Measurements from ENCODE around the gene PAM. TPM values are rescaled to one million over a fixed set of nuclear protein-coding genes. Genes with fewer than 3 reads are reported as not detected.

Gene PAM
- total and polyA plus RNA-seq, 2 donors (not counting 3 experiments of a cell fraction or from before 2014, with no cell fraction given), result 118 to 176 TPM

DNA sequence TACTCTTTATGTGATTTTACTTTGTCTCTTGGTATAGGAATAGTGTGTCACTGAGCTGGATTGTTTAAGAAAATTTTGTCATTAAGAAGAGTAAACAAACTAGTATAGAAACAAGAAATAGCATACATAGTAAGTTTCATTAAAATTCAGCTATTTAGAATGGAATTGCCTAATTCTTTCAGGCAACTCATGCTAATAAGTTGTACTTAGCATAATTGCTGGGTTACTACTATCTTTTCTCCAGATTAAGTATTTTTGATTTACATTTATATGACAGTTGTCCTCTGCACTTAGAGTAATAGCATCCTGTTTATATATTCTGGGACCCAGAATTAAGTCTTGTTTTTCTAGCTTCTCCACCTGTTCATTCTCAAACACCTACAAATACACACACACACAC, 85.9 kb downstream of the PAM start:
- POLR2A ChIA-PET, result no interaction called here

More for the DNA sequence above, 85.9 kb downstream of the PAM start:
- dilution Hi-C loops (cut with MboI; ENCODE audit: extremely low pct_ligation_motif_present, low sequenced_read_pairs) (no loop called here), intact Hi-C loops (cut with micrococcal nuclease) (no loop called here)
- Histone ChIP-seq H3K9ac (replicated peaks; ENCODE audit: extremely low read depth, insufficient read depth, low read length) (no peak overlapping the region), H3K36me3 (ENCODE audit: control insufficient read depth in 2 of 2, extremely low read depth in 1 of 2, insufficient read depth in 2 of 2, low read length in 2 of 2) (no peaks in the 10 kb centered on the region), H3K4me3 (replicated peaks in 1 of 3; ENCODE audit: insufficient read depth in 1 of 3, low read depth in 1 of 3, low read length in 3 of 3) (no peak overlapping the region), H3K4me1 (ENCODE audit: control insufficient read depth, extremely low read depth, insufficient read depth, low read length) (peaks cover 3% of the 10 kb centered on the region), H3K9me3 (replicated peaks; ENCODE audit: control insufficient read depth, insufficient read depth, low read length) (no peaks in the 10 kb centered on the region), H4K20me1 (replicated peaks; ENCODE audit: control insufficient read depth, extremely low read depth, insufficient read depth, low read length) (no peaks in the 10 kb centered on the region), H3K27me3 (ENCODE audit: control insufficient read depth in 2 of 2, insufficient read depth in 2 of 2, low read length in 2 of 2) (no peaks in the 10 kb centered on the region), H3K79me2 (ENCODE audit: control insufficient read depth, insufficient read depth, low read length) (no peaks in the 10 kb centered on the region), H3K9me1 (replicated peaks; ENCODE audit: control insufficient read depth, extremely low read depth, insufficient read depth, low read length) (no peaks in the 10 kb centered on the region), H2AFZ (ENCODE audit: low read depth, low read length) (no peak overlapping the region), H3K27ac (ENCODE audit: insufficient read depth, low read depth, low read length) (no peak overlapping the region), H3K4me2 (ENCODE audit: insufficient read depth, low read length) (no peak overlapping the region)
- FAIRE-seq (no peak), DNase-seq (ENCODE audit: low read depth, low spot score) (no peak)
- no peak for TF ChIP-seq JUN (IDR thresholded peaks at IDR 0.05; ENCODE audit: borderline replicate concordance, insufficient read depth, insufficient read length, low read depth)
- no peak for TF ChIP-seq EZH2 (IDR thresholded peaks at IDR 0.05; ENCODE audit: borderline replicate concordance, low read depth, low read length, severe bottlenecking)
- no peak for TF ChIP-seq GATA2 (IDR thresholded peaks at IDR 0.05; ENCODE audit: insufficient read depth, insufficient read length, low read depth, low read length)
- no peak for TF ChIP-seq FOS (IDR thresholded peaks at IDR 0.05; ENCODE audit: borderline replicate concordance, insufficient read depth, low read length)
- no peak for TF ChIP-seq MYC (IDR thresholded peaks at IDR 0.05; ENCODE audit: low read depth, low read length)
- TF ChIP-seq POLR2AphosphoS5 (IDR thresholded peaks at IDR 0.05; ENCODE audit: insufficient read depth, low read depth, low read length), result no peak
- no peak for TF ChIP-seq POLR2A (IDR thresholded peaks at IDR 0.05; ENCODE audit: low read depth, low read length)
- no peak for TF ChIP-seq MAX (IDR thresholded peaks at IDR 0.05; ENCODE audit: insufficient read depth, insufficient read length)
- no peak for TF ChIP-seq CTCF (IDR thresholded peaks at IDR 0.05; ENCODE audit: extremely low read depth in 1 of 2, insufficient read depth in 1 of 2, low read depth in 1 of 2, low read length in 2 of 2)
- BruUV-seq (replicated peaks), result no TSS peak
- CTCF ChIA-PET, result interaction anchor here (1.8 kb wide), 1 partner anchor 10 kb away, joined by 6 read pairs; no protein-coding TSS in a partner anchor
